ENCODE measurements around the gene LIN7A.

DNA sequence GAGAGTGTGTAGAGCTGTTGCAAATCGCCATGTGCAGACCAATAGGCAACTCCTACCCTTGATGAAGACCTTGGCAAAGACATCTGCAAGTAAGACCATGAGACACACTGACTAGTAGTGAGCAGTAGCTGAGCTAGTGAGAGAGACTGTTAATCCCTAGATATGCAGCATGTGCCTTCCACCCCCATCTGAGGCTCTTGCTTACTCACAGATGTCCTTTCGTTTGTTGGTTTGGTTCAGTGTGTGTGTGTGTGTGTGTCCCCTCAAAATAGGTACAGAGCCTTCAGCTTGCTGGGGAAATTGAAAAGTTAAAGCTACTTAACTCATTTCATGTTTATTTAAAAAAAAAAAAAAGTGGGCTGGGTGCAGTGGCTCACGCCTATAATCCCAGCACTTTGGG is 183.5 kb downstream of the LIN7A start:
- TF ChIP-seq, protein P1, sequence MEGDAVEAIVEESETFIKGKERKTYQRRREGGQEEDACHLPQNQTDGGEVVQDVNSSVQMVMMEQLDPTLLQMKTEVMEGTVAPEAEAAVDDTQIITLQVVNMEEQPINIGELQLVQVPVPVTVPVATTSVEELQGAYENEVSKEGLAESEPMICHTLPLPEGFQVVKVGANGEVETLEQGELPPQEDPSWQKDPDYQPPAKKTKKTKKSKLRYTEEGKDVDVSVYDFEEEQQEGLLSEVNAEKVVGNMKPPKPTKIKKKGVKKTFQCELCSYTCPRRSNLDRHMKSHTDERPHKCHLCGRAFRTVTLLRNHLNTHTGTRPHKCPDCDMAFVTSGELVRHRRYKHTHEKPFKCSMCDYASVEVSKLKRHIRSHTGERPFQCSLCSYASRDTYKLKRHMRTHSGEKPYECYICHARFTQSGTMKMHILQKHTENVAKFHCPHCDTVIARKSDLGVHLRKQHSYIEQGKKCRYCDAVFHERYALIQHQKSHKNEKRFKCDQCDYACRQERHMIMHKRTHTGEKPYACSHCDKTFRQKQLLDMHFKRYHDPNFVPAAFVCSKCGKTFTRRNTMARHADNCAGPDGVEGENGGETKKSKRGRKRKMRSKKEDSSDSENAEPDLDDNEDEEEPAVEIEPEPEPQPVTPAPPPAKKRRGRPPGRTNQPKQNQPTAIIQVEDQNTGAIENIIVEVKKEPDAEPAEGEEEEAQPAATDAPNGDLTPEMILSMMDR (IDR thresholded peaks at IDR 0.05): no peak
- TF ChIP-seq POLR2A (IDR thresholded peaks at IDR 0.05): no peak
- TF ChIP-seq POLR2AphosphoS5 (IDR thresholded peaks at IDR 0.05): no peak
